Prostate gland (tissue), 2 donors: Measurements from ENCODE around the gene MITD1. TPM values are rescaled to one million over a fixed set of nuclear protein-coding genes. Genes with fewer than 3 reads are reported as not detected.
A peak's percentile ranks its signal among the peaks of the same experiment; 100 is the strongest.
"Not testable (repeated sequence)": the region's sequence is repeated elsewhere in the genome, so short reads cannot be mapped to it uniquely, and the experiment has no call there.

Experiments
- DNase-seq: peaks from one replicate; pipeline ENCODE4 v3.0.0-alpha.2; 2019; ENCODE audit warnings: low spot score
- H3K27ac ChIP-seq, 2 donors: fragments of 200-600 bp; sonication (generic); 2 replicates each; pipeline ENCODE4 v1.5.1; 2017 to 2019
- H3K27me3 ChIP-seq: fragments of 200-600 bp; sonication (generic); replicated peaks from 2 replicates; pipeline ENCODE4 v1.5.1; 2019; ENCODE audit not compliant: insufficient read depth
- H3K36me3 ChIP-seq, 2 donors: fragments of 200-600 bp; sonication (generic); 1 replicate in 1 of 2; 2 replicates in 1 of 2; pipeline versions ENCODE4 v1.5.1 to v1.8.1; 2017 to 2019
- H3K4me1 ChIP-seq: fragments of 200-600 bp; sonication (generic); replicated peaks from 2 replicates; pipeline ENCODE4 v1.5.1; 2019
- H3K4me3 ChIP-seq, 2 donors: fragments of 200-600 bp; sonication (generic); 2 replicates each; pipeline ENCODE4 v1.5.1; 2017 to 2019
- H3K9me3 ChIP-seq: fragments of 200-600 bp; sonication (generic); 2 replicates; pipeline ENCODE4 v1.5.1; 2017
- CTCF ChIP-seq, 4 experiments: fragments of 200-600 bp in 2 of 4; fragments of 450-650 bp in 2 of 4; sonication (generic) in 2 of 4; IDR thresholded peaks; 1 replicate in 3 of 4; 2 replicates in 1 of 4; pipeline ENCODE4 v1.5.1; 2016 to 2019; ENCODE audit warnings: antibody characterized with exemption in 4 of 4, mild to moderate bottlenecking in 2 of 4, moderate library complexity in 2 of 4
- POLR2A ChIP-seq: fragments of 450-650 bp; IDR thresholded peaks from one replicate; pipeline ENCODE4 v1.6.1; 2016; ENCODE audit warnings: antibody characterized with exemption, mild to moderate bottlenecking
- POLR2AphosphoS5 ChIP-seq: sonication (generic); formaldehyde crosslinking; IDR thresholded peaks from one replicate; pipeline ENCODE4 v1.6.1; 2017; ENCODE audit warnings: antibody characterized with exemption
- WGBS: methylation state at CpG from one replicate; pipeline ENCODE4 v1.1.5; 2018; 5-methylcytosine and 5-hydroxymethylcytosine counted together
- intact Hi-C: fragments of 100-400 bp; cut with DNase I; formaldehyde crosslinking; loops from one replicate; pipeline ENCODE4 v1.14.2; 2022
- total RNA-seq, 2 donors: library from RNA; depleted of rRNA; stranded (reverse); fragments of >200 nt; gene quantifications; one replicate each; pipeline ENCODE4 v1.1.0, GENCODE V29; 2016

MITD1 gene
- total RNA-seq, 2 donors from 2014 or later, result 16.0 to 28.7 TPM

- DNase-seq, result no peak
- no peak overlapping the region for H3K4me3 ChIP-seq
- 74% methylated on average over 1 of the region's 1 CpG for WGBS
- no peaks in the 10 kb centered on the region for H3K27me3 ChIP-seq
- no peaks in the 10 kb centered on the region for H3K36me3 ChIP-seq
- H3K4me1 ChIP-seq, result peaks cover under 1% of the 10 kb centered on the region
- H3K9me3 ChIP-seq, result no peaks in the 10 kb centered on the region
- intact Hi-C loops, result no loop called here
- TF ChIP-seq POLR2A, result no peak
- no peak for TF ChIP-seq CTCF (IDR thresholded peaks at IDR 0.05)
- no peak for TF ChIP-seq POLR2AphosphoS5
- no peak overlapping the region for H3K27ac ChIP-seq
Measured at GRCh38 chr2:99150706-99151105, 30.2 kb downstream of the MITD1 start.

GRCh38 chr2:99141110-99142108 is 39.4 kb downstream of the MITD1 start, which contains the start of gene C2orf15:
Gene C2orf15, plus strand, starts transcription at chr2:99141707. Its CDS starts 8,852 bp downstream, at chr2:99150559.
- peak within 1 kb of the TSS; percentile 93 to 97 for H3K27ac ChIP-seq
- peak; percentile 96 for DNase-seq
- H3K36me3 ChIP-seq, result no peaks in the 10 kb centered on the region
- H3K9me3 ChIP-seq, result no peaks in the 10 kb centered on the region
- under 1% methylated on average over 74 of the region's 84 CpGs for WGBS
- peak within 1 kb of the TSS; percentile 85 to 96 for H3K4me3 ChIP-seq
- H3K27me3 ChIP-seq, result no peaks in the 10 kb centered on the region
- intact Hi-C loops, result no loop called here
- TF ChIP-seq POLR2A, result peak; percentile 98
- TF ChIP-seq CTCF (IDR thresholded peaks at IDR 0.05), result no peak
- peak; percentile 96 for TF ChIP-seq POLR2AphosphoS5
- H3K4me1 ChIP-seq, result no peaks in the 10 kb centered on the region

GRCh38 chr2:99140860-99141109 is 40.1 kb downstream of the MITD1 start:
- intact Hi-C loops, result no loop called here
- TF ChIP-seq POLR2AphosphoS5 (no peak), CTCF (IDR thresholded peaks at IDR 0.05) (peak in 1 of 4 experiments; percentile 16)
- WGBS, result 2% methylated on average over 21 of the region's 21 CpGs
- Histone ChIP-seq H3K27ac (peak overlapping the region; percentile 93 to 97), H3K36me3 (no peaks in the 10 kb centered on the region), H3K4me1 (no peaks in the 10 kb centered on the region), H3K27me3 (no peaks in the 10 kb centered on the region), H3K4me3 (peak overlapping the region; percentile 85 to 96), H3K9me3 (no peaks in the 10 kb centered on the region)
- no peak for DNase-seq

GRCh38 chr2:99140056-99140859 is 40.6 kb downstream of the MITD1 start:
- H3K36me3 ChIP-seq, result no peaks in the 10 kb centered on the region
- no peaks in the 10 kb centered on the region for H3K9me3 ChIP-seq
- no peak for DNase-seq
- no peaks in the 10 kb centered on the region for H3K4me1 ChIP-seq
- intact Hi-C loops, result no loop called here
- no peak for TF ChIP-seq POLR2A
- H3K4me3 ChIP-seq, result peak overlapping the region; percentile 85 to 96
- H3K27me3 ChIP-seq, result no peaks in the 10 kb centered on the region
- H3K27ac ChIP-seq, result peak overlapping the region; percentile 93 to 97
- 16% methylated on average over 17 of the region's 17 CpGs for WGBS

- Histone ChIP-seq H3K36me3 (no peaks in the 10 kb centered on the region), H3K27me3 (no peaks in the 10 kb centered on the region), H3K4me1 (no peaks in the 10 kb centered on the region), H3K27ac (no peak overlapping the region), H3K9me3 (no peaks in the 10 kb centered on the region), H3K4me3 (no peak overlapping the region)
- intact Hi-C loops, result no loop called here
- TF ChIP-seq POLR2A, result no peak
- 95% methylated on average over 4 of the region's 4 CpGs for whole genome bisulfite sequencing
- DNase-seq, result no peak
Measured at GRCh38 chr2:99139003-99139402, 41.9 kb downstream of the MITD1 start.

- WGBS, result 100% methylated on average over 2 of the region's 2 CpGs
- H3K4me1 ChIP-seq, H3K27ac ChIP-seq, H3K36me3 ChIP-seq, H3K9me3 ChIP-seq, H3K27me3 ChIP-seq, DNase-seq, intact Hi-C loops, H3K4me3 ChIP-seq: not testable (repeated sequence)
Measured at GRCh38 chr2:99135044-99135556, 45.8 kb downstream of the MITD1 start.
